ENCODE data around the gene PDE10A. TPM values are rescaled to one million over a fixed set of nuclear protein-coding genes. Genes with fewer than 3 reads are reported as not detected.

The PDE10A gene
- total and polyA plus RNA-seq, 7 experiments from 2014 or later = not detected

GRCh38 chr6:165692106-165692653, 29.1 kb upstream of the PDE10A start:
- no peak overlapping the region for H3K4me3 Mint-ChIP-seq
- no peaks in the 10 kb centered on the region for H3K36me3 Mint-ChIP-seq
- ATAC-seq = no peak
- Histone ChIP-seq H3K36me3 (ENCODE audit: control insufficient read depth in 2 of 3, insufficient read depth in 3 of 3, low read length in 3 of 3) (no peaks in the 10 kb centered on the region), H3K4me1 (ENCODE audit: control insufficient read depth in 2 of 2, insufficient read depth in 2 of 2, low read length in 2 of 2) (no peaks in the 10 kb centered on the region), H3K9me3 (ENCODE audit: control insufficient read depth in 2 of 3, low read length in 3 of 3) (no peaks in the 10 kb centered on the region), H3K27ac (ENCODE audit: low read depth, low read length) (no peak overlapping the region), H3K27me3 (ENCODE audit: control insufficient read depth in 2 of 2, insufficient read depth in 2 of 2, low read length in 2 of 2) (no peaks in the 10 kb centered on the region), H3K4me3 (ENCODE audit: low read length) (no peak overlapping the region)
- ChIA-PET CTCF (no interaction called here), POLR2A (no interaction called here)
- intact Hi-C loops (cut with micrococcal nuclease) = no loop called here
- H3K27me3 Mint-ChIP-seq = peaks cover 0 to 14% (median 0%) of the 10 kb centered on the region in 5 donors
- H3K4me1 Mint-ChIP-seq = peaks cover 0 to 2% (median 0%) of the 10 kb centered on the region in 7 donors
- H3K27ac Mint-ChIP-seq = no peak overlapping the region
- peaks cover 0 to 10% (median 6%) of the 10 kb centered on the region in 11 donors for H3K9me3 Mint-ChIP-seq
- DNase-seq = no peak

GRCh38 chr6:165689699-165690098, 26.7 kb upstream of the PDE10A start:
- Mint-ChIP-seq H3K36me3 (no peaks in the 10 kb centered on the region), H3K4me1 (peaks cover 0 to 2% (median 0%) of the 10 kb centered on the region in 7 donors), H3K27me3 (peaks cover 0 to 14% (median 0%) of the 10 kb centered on the region in 5 donors), H3K27ac (no peak overlapping the region), H3K9me3 (peaks cover 0 to 11% (median 0%) of the 10 kb centered on the region in 11 donors), H3K4me3 (no peak overlapping the region)
- Histone ChIP-seq H3K9me3 (ENCODE audit: control insufficient read depth in 2 of 3, low read length in 3 of 3) (no peaks in the 10 kb centered on the region), H3K36me3 (ENCODE audit: control insufficient read depth in 2 of 3, insufficient read depth in 3 of 3, low read length in 3 of 3) (no peaks in the 10 kb centered on the region), H3K27me3 (ENCODE audit: control insufficient read depth in 2 of 2, insufficient read depth in 2 of 2, low read length in 2 of 2) (no peaks in the 10 kb centered on the region), H3K4me1 (ENCODE audit: control insufficient read depth in 2 of 2, insufficient read depth in 2 of 2, low read length in 2 of 2) (no peaks in the 10 kb centered on the region), H3K4me3 (ENCODE audit: low read length) (no peak overlapping the region), H3K27ac (ENCODE audit: low read depth, low read length) (no peak overlapping the region)
- ATAC-seq (no peak), DNase-seq (no peak)
- intact Hi-C loops (cut with micrococcal nuclease) = no loop called here
- CTCF ChIA-PET = no interaction called here
- POLR2A ChIA-PET = no interaction called here

GRCh38 chr6:165686596-165687365, 23.7 kb upstream of the PDE10A start:
- Mint-ChIP-seq H3K27ac (no peak overlapping the region), H3K9me3 (peaks cover 0 to 14% (median 0%) of the 10 kb centered on the region in 11 donors), H3K36me3 (no peaks in the 10 kb centered on the region), H3K27me3 (peaks cover 0 to 26% (median 5%) of the 10 kb centered on the region in 5 donors), H3K4me1 (peaks cover 0 to 3% (median 0%) of the 10 kb centered on the region in 7 donors), H3K4me3 (no peak overlapping the region)
- Histone ChIP-seq H3K4me1 (ENCODE audit: control insufficient read depth in 2 of 2, insufficient read depth in 2 of 2, low read length in 2 of 2) (no peaks in the 10 kb centered on the region), H3K9me3 (ENCODE audit: control insufficient read depth in 2 of 3, low read length in 3 of 3) (no peaks in the 10 kb centered on the region), H3K27me3 (ENCODE audit: control insufficient read depth in 2 of 2, insufficient read depth in 2 of 2, low read length in 2 of 2) (no peaks in the 10 kb centered on the region), H3K4me3 (ENCODE audit: low read length) (no peak overlapping the region), H3K27ac (ENCODE audit: low read depth, low read length) (no peak overlapping the region), H3K36me3 (ENCODE audit: control insufficient read depth in 2 of 3, insufficient read depth in 3 of 3, low read length in 3 of 3) (no peaks in the 10 kb centered on the region)
- ChIA-PET POLR2A (no interaction called here), CTCF (no interaction called here)
- DNase-seq = no peak
- no peak for ATAC-seq
- intact Hi-C loops (cut with micrococcal nuclease) = no loop called here

- H3K9me3 Mint-ChIP-seq = peaks cover 0 to 11% (median 0%) of the 10 kb centered on the region in 11 donors
- H3K4me1 ChIP-seq (ENCODE audit: control insufficient read depth in 2 of 2, insufficient read depth in 2 of 2, low read length in 2 of 2) = no peaks in the 10 kb centered on the region
- H3K4me1 Mint-ChIP-seq = peaks cover 0 to 3% (median 0%) of the 10 kb centered on the region in 7 donors
- H3K9me3 ChIP-seq (ENCODE audit: control insufficient read depth in 2 of 3, low read length in 3 of 3) = no peaks in the 10 kb centered on the region
- POLR2A ChIA-PET = no interaction called here
- no peak for ATAC-seq
- H3K27me3 ChIP-seq (ENCODE audit: control insufficient read depth in 2 of 2, insufficient read depth in 2 of 2, low read length in 2 of 2) = no peaks in the 10 kb centered on the region
- H3K4me3 Mint-ChIP-seq = no peak overlapping the region
- intact Hi-C loops (cut with micrococcal nuclease) = no loop called here
- H3K36me3 ChIP-seq (ENCODE audit: control insufficient read depth in 2 of 3, insufficient read depth in 3 of 3, low read length in 3 of 3) = no peaks in the 10 kb centered on the region
- no peak for DNase-seq
- no peaks in the 10 kb centered on the region for H3K36me3 Mint-ChIP-seq
- no peak overlapping the region for H3K27ac Mint-ChIP-seq
- peaks cover 0 to 23% (median 5%) of the 10 kb centered on the region in 5 donors for H3K27me3 Mint-ChIP-seq
- H3K27ac ChIP-seq (ENCODE audit: low read depth, low read length) = no peak overlapping the region
- CTCF ChIA-PET = no interaction called here
- H3K4me3 ChIP-seq (ENCODE audit: low read length) = no peak overlapping the region
These were observed 22.3 kb upstream of the PDE10A start for GRCh38 chr6:165685302-165685701.

GRCh38 chr6:165684333-165684732, 21.3 kb upstream of the PDE10A start:
- no peak for DNase-seq
- Mint-ChIP-seq H3K27me3 (peaks cover 0 to 17% (median 5%) of the 10 kb centered on the region in 5 donors), H3K4me3 (no peak overlapping the region), H3K27ac (no peak overlapping the region), H3K36me3 (no peaks in the 10 kb centered on the region), H3K9me3 (peaks cover 0 to 5% (median 0%) of the 10 kb centered on the region in 11 donors), H3K4me1 (peaks cover 0 to 2% (median 0%) of the 10 kb centered on the region in 7 donors)
- intact Hi-C loops (cut with micrococcal nuclease) = no loop called here
- no peaks in the 10 kb centered on the region for H3K4me1 ChIP-seq (ENCODE audit: control insufficient read depth in 2 of 2, insufficient read depth in 2 of 2, low read length in 2 of 2)
- H3K27ac ChIP-seq (ENCODE audit: low read depth, low read length) = no peak overlapping the region
- no peaks in the 10 kb centered on the region for H3K27me3 ChIP-seq (ENCODE audit: control insufficient read depth in 2 of 2, insufficient read depth in 2 of 2, low read length in 2 of 2)
- ChIA-PET POLR2A (no interaction called here), CTCF (no interaction called here)
- no peak overlapping the region for H3K4me3 ChIP-seq (ENCODE audit: low read length)
- no peaks in the 10 kb centered on the region for H3K36me3 ChIP-seq (ENCODE audit: control insufficient read depth in 2 of 3, insufficient read depth in 3 of 3, low read length in 3 of 3)
- ATAC-seq = no peak
- no peaks in the 10 kb centered on the region for H3K9me3 ChIP-seq (ENCODE audit: control insufficient read depth in 2 of 3, low read length in 3 of 3)

- DNase-seq = no peak
- no peaks in the 10 kb centered on the region for H3K36me3 Mint-ChIP-seq
- H3K4me1 Mint-ChIP-seq = peaks cover 0 to 2% (median 0%) of the 10 kb centered on the region in 7 donors
These were observed 17.9 kb upstream of the PDE10A start for GRCh38 chr6:165680975-165681374.

More at GRCh38 chr6:165680975-165681374, 17.9 kb upstream of the PDE10A start:
- no peak overlapping the region for H3K27ac Mint-ChIP-seq
- H3K4me3 ChIP-seq (ENCODE audit: low read length) = no peak overlapping the region
- intact Hi-C loops (cut with micrococcal nuclease) = no loop called here
- no peak overlapping the region for H3K27ac ChIP-seq (ENCODE audit: low read depth, low read length)
- peaks cover 0 to 27% (median 5%) of the 10 kb centered on the region in 5 donors for H3K27me3 Mint-ChIP-seq
- H3K9me3 ChIP-seq (ENCODE audit: control insufficient read depth in 2 of 3, low read length in 3 of 3) = no peaks in the 10 kb centered on the region
- no peak for ATAC-seq
- no peaks in the 10 kb centered on the region for H3K27me3 ChIP-seq (ENCODE audit: control insufficient read depth in 2 of 2, insufficient read depth in 2 of 2, low read length in 2 of 2)
- H3K36me3 ChIP-seq (ENCODE audit: control insufficient read depth in 2 of 3, insufficient read depth in 3 of 3, low read length in 3 of 3) = no peaks in the 10 kb centered on the region
- H3K9me3 Mint-ChIP-seq = peaks cover 0 to 7% (median 3%) of the 10 kb centered on the region in 11 donors
- CTCF ChIA-PET = interaction anchor here (0.7 kb wide), 1 partner anchor 347 kb away, joined by 3 read pairs; no protein-coding TSS in a partner anchor
- H3K4me3 Mint-ChIP-seq = no peak overlapping the region
- no peaks in the 10 kb centered on the region for H3K4me1 ChIP-seq (ENCODE audit: control insufficient read depth in 2 of 2, insufficient read depth in 2 of 2, low read length in 2 of 2)
- POLR2A ChIA-PET = no interaction called here
